Endothelial cell of umbilical vein (primary cell): Measurements from ENCODE around the gene SLFN13.

Experiments used
- CTCF ChIP-seq, 2 donors: IDR thresholded peaks; 1 replicate in 1 of 2; 2 replicates in 1 of 2; pipeline ENCODE4 v1.5.1; 2011; ENCODE audit warnings: low read length in 2 of 2, mild to moderate bottlenecking in 2 of 2, moderate library complexity in 2 of 2, control low read depth in 1 of 2, inconsistent platforms in 1 of 2, low read depth in 1 of 2; ENCODE audit not compliant: insufficient read depth in 1 of 2; ENCODE audit errors: extremely low read depth in 1 of 2
- EZH2 ChIP-seq: IDR thresholded peaks from 2 replicates; pipeline ENCODE4 v1.6.1; 2012; ENCODE audit warnings: borderline replicate concordance, low read depth, mild to moderate bottlenecking, moderate library complexity, low read length, inconsistent platforms; ENCODE audit not compliant: severe bottlenecking
- GATA2 ChIP-seq: IDR thresholded peaks from 2 replicates; pipeline ENCODE4 v1.7.0; 2011; ENCODE audit warnings: low read depth, mild to moderate bottlenecking, moderate library complexity, mixed read lengths, low read length; ENCODE audit not compliant: insufficient read length, insufficient read depth
- JUN ChIP-seq: IDR thresholded peaks from 2 replicates; pipeline ENCODE4 v1.6.1; 2011; ENCODE audit warnings: borderline replicate concordance, low read depth; ENCODE audit not compliant: insufficient read length, insufficient read depth
- POLR2A ChIP-seq: IDR thresholded peaks from 2 replicates; pipeline ENCODE4 v1.6.1; 2012; ENCODE audit warnings: low read depth, mild to moderate bottlenecking, control low read depth, low read length
- POLR2AphosphoS5 ChIP-seq: IDR thresholded peaks from 2 replicates; pipeline ENCODE4 v1.6.1; 2012; ENCODE audit warnings: low read depth, mild to moderate bottlenecking, control low read depth, low read length, moderate library complexity; ENCODE audit not compliant: insufficient read depth

DNA sequence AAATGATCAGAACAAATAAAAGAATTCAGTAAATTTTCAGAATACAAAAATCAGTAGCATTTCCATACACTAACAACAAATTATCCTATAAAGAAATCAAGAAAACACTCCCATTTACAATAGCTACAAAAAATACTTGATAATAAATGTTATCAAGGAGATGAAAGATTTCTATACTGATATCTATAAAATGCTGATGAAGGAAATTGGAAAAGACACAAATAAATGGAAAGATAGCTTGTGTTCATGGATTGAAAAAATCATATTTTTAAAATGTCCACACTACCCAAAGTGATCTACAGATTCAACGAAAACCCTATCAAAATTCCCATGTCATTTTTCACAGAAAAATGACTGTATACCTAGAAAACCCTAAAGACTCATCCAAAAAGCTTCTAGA, 34.3 kb downstream of the SLFN13 start:
- TF ChIP-seq CTCF (IDR thresholded peaks at IDR 0.05; ENCODE audit: extremely low read depth in 1 of 2, insufficient read depth in 1 of 2, low read depth in 1 of 2, low read length in 2 of 2) = no peak
- no peak for TF ChIP-seq POLR2A
- TF ChIP-seq POLR2AphosphoS5 = no peak
- TF ChIP-seq JUN = no peak
- no peak for TF ChIP-seq GATA2
- no peak for TF ChIP-seq EZH2
